Measurements from ENCODE around the gene SORBS2. TPM values are rescaled to one million over a fixed set of nuclear protein-coding genes. Genes with fewer than 3 reads are reported as not detected.

Gene SORBS2
- total and polyA plus RNA-seq, 2 of the 8 experiments (the other 6 are each of a cell fraction or from before 2014, with no cell fraction given), result 73.0 to 87.1 TPM

DNA sequence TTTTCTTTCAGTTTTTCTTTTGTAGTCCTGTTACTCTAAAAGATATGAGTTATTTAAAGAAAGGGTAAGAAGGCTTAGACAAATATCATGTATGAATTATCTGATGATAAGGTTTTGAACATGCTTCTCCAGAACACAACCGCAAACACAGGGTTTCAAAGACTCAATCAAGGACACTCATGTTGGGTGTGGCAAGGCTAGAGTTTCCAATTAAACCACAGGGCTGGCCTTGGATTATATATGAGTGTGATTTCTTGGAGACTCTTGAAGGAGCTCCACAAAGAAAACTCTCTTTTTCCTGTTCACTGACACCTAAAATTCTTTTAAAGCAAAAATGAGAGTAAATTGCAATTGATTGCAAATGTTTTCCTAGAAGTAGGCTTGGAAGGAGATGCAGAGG, 166.6 kb downstream of the SORBS2 start:
- whole genome bisulfite sequencing, 2 experiments (ENCODE audit: extremely low coverage in 1 of 2, insufficient coverage in 1 of 2, insufficient read length in 1 of 2, insufficient replicate concordance in 2 of 2, low coverage in 1 of 2, low lambda C conversion rate in 2 of 2, missing lambda C conversion rate in 1 of 2), result 100% methylated on average over 1 of the region's 1 CpG; no CpG with 5 or more reads in 1 of the 2 experiments
- POLR2A ChIA-PET (ENCODE audit: partially characterized antibody), result no interaction called here
- no peak for FAIRE-seq

More for the DNA sequence above, 166.6 kb downstream of the SORBS2 start:
- Histone ChIP-seq H2AFZ (ENCODE audit: low read length) (no peak overlapping the region), H3K79me1 (ENCODE audit: low read depth, low read length) (no peaks in the 10 kb centered on the region), H3K9ac (replicated peaks in 1 of 4; ENCODE audit: extremely low read depth in 1 of 4, low read depth in 3 of 4, low read length in 3 of 4) (no peak overlapping the region), H4K8ac (ENCODE audit: extremely low read depth, insufficient read depth, low read length) (no peak overlapping the region), H3K36me3 (ENCODE audit: control insufficient read depth in 2 of 4, insufficient read depth in 4 of 4, low read length in 3 of 4) (peaks cover 0 to 12% (median 4%) of the 10 kb centered on the region in 4 experiments; a peak in 3 of 8 replicates), H3K56ac (replicated peaks; ENCODE audit: insufficient read length, low read depth, low read length) (no peak overlapping the region), H3K4ac (replicated peaks; ENCODE audit: insufficient read length, low read depth, low read length) (no peak overlapping the region), H3K23me2 (ENCODE audit: low read depth, low read length) (peaks cover 2% of the 10 kb centered on the region; the same call in 1 of the 2 replicates), H4K5ac (ENCODE audit: insufficient read length, low read depth, low read length) (no peak overlapping the region), H2AK5ac (ENCODE audit: low read depth, low read length) (no peak overlapping the region), H3K27ac (ENCODE audit: low read depth, low read length) (no peak overlapping the region), H3K23ac (ENCODE audit: insufficient read length) (no peak overlapping the region), H3K79me2 (ENCODE audit: control insufficient read depth in 1 of 2, insufficient read depth in 2 of 2, low read length in 2 of 2) (no peaks in the 10 kb centered on the region), H2BK15ac (ENCODE audit: low read length) (no peak overlapping the region), H2BK120ac (replicated peaks; ENCODE audit: low read depth, low read length) (no peak overlapping the region), H3K18ac (ENCODE audit: extremely low read depth, low read length) (no peak overlapping the region), H2BK5ac (ENCODE audit: low read depth, low read length) (no peak overlapping the region), H3K27me3 (replicated peaks in 1 of 4; ENCODE audit: control insufficient read depth in 3 of 4, extremely low read depth in 1 of 4, insufficient read depth in 3 of 4, low read length in 3 of 4) (no peaks in the 10 kb centered on the region), H4K20me1 (replicated peaks in 1 of 2; ENCODE audit: control insufficient read depth in 1 of 2, insufficient read depth in 2 of 2, low read length in 2 of 2) (no peaks in the 10 kb centered on the region), H3K4me2 (ENCODE audit: insufficient read depth in 1 of 2, low read depth in 2 of 2, low read length in 2 of 2) (no peak overlapping the region), H3K4me3 (ENCODE audit: extremely low read depth in 1 of 4, insufficient read depth in 2 of 4, low read depth in 3 of 4, low read length in 4 of 4) (no peak overlapping the region), H3K14ac (ENCODE audit: insufficient read length) (no peak overlapping the region), H3K4me1 (replicated peaks in 1 of 4; ENCODE audit: control insufficient read depth in 3 of 4, insufficient read depth in 4 of 4, low read length in 3 of 4) (peaks cover 0 to 8% (median 4%) of the 10 kb centered on the region in 4 experiments; a peak in 4 of 7 replicates), H4K91ac (replicated peaks; ENCODE audit: insufficient read length, low read length) (no peak overlapping the region), H3K9me3 (ENCODE audit: insufficient read depth in 2 of 2, low read depth in 1 of 2, low read length in 1 of 2) (no peaks in the 10 kb centered on the region), H2BK12ac (ENCODE audit: low read depth, low read length) (no peak overlapping the region), H2BK20ac (ENCODE audit: low read length) (no peak overlapping the region)
- no peak for DNase-seq (ENCODE audit: low read depth in 1 of 2, low spot score in 2 of 2)
- CTCF ChIA-PET (ENCODE audit: partially characterized antibody), result interaction anchor here (2.8 kb wide), 1 partner anchor 376 kb away, joined by 7 read pairs; no protein-coding TSS in a partner anchor
- TF ChIP-seq TAF7 (optimal IDR thresholded peaks at IDR 0.05; ENCODE audit: borderline replicate concordance, low read depth, low read length), result no peak
- no peak for TF ChIP-seq EZH2 (IDR thresholded peaks at IDR 0.05; ENCODE audit: low read depth, low read length, severe bottlenecking)
- TF ChIP-seq CREB1 (IDR thresholded peaks at IDR 0.05), result no peak
- TF ChIP-seq, protein P1, sequence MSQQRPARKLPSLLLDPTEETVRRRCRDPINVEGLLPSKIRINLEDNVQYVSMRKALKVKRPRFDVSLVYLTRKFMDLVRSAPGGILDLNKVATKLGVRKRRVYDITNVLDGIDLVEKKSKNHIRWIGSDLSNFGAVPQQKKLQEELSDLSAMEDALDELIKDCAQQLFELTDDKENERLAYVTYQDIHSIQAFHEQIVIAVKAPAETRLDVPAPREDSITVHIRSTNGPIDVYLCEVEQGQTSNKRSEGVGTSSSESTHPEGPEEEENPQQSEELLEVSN (IDR thresholded peaks at IDR 0.05), result no peak
- TF ChIP-seq NRF1 (IDR thresholded peaks at IDR 0.05; ENCODE audit: low read depth, low read length), result no peak
- TF ChIP-seq CEBPB (IDR thresholded peaks at IDR 0.05; ENCODE audit: low read depth, low read length), result no peak
- TF ChIP-seq HDAC6 (IDR thresholded peaks at IDR 0.05; ENCODE audit: low read depth, low read length), result no peak
- no peak for TF ChIP-seq JUN (IDR thresholded peaks at IDR 0.05; ENCODE audit: low read depth, low read length)
- no peak for TF ChIP-seq HDAC2 (IDR thresholded peaks at IDR 0.05; ENCODE audit: borderline replicate concordance in 1 of 2, low read depth in 2 of 2, low read length in 2 of 2)
- TF ChIP-seq YY1 (IDR thresholded peaks at IDR 0.05; ENCODE audit: low read depth, low read length), result no peak
- no peak for TF ChIP-seq ZNF274 (IDR thresholded peaks at IDR 0.05; ENCODE audit: borderline replicate concordance, extremely low read depth, low read length)
